Measurements from ENCODE around the gene FGD1.

FGD1 gene

DNA sequence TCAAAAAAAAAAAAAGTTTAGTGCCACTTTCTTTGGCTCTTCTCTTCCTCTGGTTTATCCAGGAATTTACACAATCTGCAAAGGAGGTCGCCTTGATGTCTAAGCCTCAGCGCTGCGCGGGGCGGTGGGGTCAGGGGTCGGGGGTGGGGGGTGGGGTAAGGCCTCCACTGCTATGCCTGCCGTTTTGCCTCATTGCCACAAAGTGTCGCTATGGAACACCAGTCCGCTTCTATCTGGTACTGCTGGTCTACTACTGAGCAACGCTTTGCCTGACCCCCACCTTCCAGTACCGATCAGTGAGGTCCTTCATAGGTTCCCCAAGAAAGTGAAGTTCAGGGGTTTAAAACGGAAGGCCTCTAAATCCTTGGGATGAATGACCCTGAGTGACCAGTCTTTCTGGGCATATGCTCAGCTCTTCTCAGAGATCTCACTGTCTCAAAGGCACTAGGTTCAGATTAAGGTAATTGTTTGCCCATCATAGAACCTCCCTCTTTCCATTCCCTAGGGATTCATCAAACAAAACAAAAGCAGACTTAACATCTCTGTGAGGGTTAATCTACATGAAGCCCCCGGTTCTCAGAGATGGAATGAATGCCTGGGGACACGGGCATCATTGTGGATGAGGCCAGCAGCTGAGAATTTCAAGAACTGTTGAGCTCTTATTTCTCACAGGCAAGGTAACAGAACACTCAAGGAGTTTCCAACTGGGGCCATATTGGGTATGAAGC, 72.7 kb downstream of the FGD1 start:
- TF ChIP-seq, protein P1, sequence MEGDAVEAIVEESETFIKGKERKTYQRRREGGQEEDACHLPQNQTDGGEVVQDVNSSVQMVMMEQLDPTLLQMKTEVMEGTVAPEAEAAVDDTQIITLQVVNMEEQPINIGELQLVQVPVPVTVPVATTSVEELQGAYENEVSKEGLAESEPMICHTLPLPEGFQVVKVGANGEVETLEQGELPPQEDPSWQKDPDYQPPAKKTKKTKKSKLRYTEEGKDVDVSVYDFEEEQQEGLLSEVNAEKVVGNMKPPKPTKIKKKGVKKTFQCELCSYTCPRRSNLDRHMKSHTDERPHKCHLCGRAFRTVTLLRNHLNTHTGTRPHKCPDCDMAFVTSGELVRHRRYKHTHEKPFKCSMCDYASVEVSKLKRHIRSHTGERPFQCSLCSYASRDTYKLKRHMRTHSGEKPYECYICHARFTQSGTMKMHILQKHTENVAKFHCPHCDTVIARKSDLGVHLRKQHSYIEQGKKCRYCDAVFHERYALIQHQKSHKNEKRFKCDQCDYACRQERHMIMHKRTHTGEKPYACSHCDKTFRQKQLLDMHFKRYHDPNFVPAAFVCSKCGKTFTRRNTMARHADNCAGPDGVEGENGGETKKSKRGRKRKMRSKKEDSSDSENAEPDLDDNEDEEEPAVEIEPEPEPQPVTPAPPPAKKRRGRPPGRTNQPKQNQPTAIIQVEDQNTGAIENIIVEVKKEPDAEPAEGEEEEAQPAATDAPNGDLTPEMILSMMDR (IDR thresholded peaks at IDR 0.05), result no peak
- H3K27me3 ChIP-seq, result no peaks in the 10 kb centered on the region
- DNase-seq, result no peak

DNA sequence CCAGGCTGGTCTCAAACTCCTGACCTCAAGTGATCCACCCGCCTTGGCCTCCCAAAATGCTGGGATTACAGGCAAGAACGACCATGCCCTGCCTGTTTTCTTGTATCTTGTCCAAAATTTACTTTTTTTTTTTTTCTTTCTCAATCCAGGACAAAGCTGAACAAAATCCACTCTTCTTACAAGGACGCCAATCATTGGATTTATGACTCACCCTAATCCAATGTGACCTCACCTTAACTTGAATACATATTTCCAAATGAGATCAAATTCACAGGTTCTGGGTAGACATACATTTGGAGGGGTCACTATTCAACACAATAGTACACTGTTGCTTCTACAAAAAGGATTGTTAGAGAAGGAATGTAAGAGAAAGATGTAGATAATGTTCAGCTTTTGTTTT, 73.9 kb downstream of the FGD1 start:
- TF ChIP-seq, protein P1 (IDR thresholded peaks at IDR 0.05), result no peak
- no peaks in the 10 kb centered on the region for H3K27me3 ChIP-seq
- no peaks in the 10 kb centered on the region for H3K9me3 ChIP-seq
- H3K36me3 ChIP-seq, result no peaks in the 10 kb centered on the region
- no peak overlapping the region for H3K27ac ChIP-seq
- intact Hi-C loops (cut with DNase I; ENCODE audit: low total_unique reads), result no loop called here
- no peaks in the 10 kb centered on the region for H3K4me1 ChIP-seq
- no peak for DNase-seq
- H3K4me3 ChIP-seq, result no peak overlapping the region

More for the DNA sequence above, 72.7 kb downstream of the FGD1 start:
- intact Hi-C loops (cut with DNase I; ENCODE audit: low total_unique reads), result no loop called here
- Histone ChIP-seq H3K9me3 (no peaks in the 10 kb centered on the region), H3K36me3 (no peaks in the 10 kb centered on the region), H3K4me1 (no peaks in the 10 kb centered on the region), H3K27ac (no peak overlapping the region), H3K4me3 (no peak overlapping the region)

DNA sequence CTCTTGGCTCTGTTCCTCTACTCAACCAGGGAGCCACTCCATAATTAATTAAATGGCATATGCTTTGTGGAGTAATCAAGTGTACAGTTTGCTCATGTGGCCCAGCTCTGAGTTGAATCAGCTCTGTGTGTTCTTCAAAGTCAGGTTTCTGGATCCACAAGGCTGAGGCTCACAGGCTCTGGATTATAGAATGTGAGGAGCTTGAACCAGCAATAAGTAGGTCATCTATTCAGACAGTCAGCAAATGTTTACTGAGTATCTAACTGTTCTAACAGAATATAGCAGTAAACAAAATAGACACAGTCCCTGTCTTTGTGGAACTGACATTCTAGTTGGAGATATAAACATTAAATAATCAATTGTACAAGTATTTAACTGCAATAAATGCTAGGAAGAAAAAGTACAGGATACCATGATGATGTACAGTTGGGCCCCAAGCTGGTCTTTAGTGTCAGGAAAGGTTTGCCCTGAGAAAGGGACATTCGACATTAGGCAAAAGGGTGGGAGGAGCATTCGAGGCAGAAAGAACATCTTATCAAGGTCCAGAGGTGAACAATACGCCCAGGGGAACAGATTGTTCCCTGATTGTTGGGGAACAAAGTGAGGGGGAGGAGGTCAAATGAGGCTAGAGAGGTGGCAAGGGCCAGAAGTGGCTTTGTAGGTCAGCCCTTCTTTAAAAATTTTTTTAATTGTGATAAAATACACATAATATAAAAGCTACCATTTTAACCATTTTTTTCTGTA, 76.3 kb downstream of the FGD1 start:
- H3K4me1 ChIP-seq, result no peaks in the 10 kb centered on the region
- intact Hi-C loops (cut with DNase I; ENCODE audit: low total_unique reads), result no loop called here
- no peak overlapping the region for H3K4me3 ChIP-seq
- no peak for DNase-seq
- H3K9me3 ChIP-seq, result no peaks in the 10 kb centered on the region
- H3K27ac ChIP-seq, result no peak overlapping the region
- TF ChIP-seq, protein P1 (IDR thresholded peaks at IDR 0.05), result no peak
- H3K36me3 ChIP-seq, result no peaks in the 10 kb centered on the region
- no peaks in the 10 kb centered on the region for H3K27me3 ChIP-seq

DNA sequence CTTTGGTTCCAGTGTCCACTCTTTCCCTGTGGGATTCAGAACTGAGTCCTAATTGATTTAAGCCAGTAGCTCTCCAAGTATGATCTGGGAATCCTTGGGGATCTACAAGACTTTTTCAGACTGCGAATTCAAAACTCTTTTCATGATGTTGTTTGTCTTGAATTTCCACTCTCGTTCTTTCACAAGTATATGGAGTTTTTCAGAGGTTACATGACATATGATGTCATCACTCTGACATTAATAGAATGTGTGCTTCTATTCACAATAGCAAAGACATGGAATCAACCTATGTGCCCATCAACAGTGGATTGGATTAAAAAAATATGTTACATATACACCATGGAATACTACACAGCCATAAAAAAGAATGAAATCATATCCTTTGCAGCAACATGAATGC, 79.1 kb downstream of the FGD1 start:
- no peaks in the 10 kb centered on the region for H3K9me3 ChIP-seq
- DNase-seq, result no peak
- intact Hi-C loops (cut with DNase I; ENCODE audit: low total_unique reads), result no loop called here
- TF ChIP-seq, protein P1 (IDR thresholded peaks at IDR 0.05), result no peak
- no peaks in the 10 kb centered on the region for H3K27me3 ChIP-seq
- H3K4me3 ChIP-seq, result no peak overlapping the region
- H3K4me1 ChIP-seq, result no peaks in the 10 kb centered on the region
- H3K27ac ChIP-seq, result no peak overlapping the region
- H3K36me3 ChIP-seq, result no peaks in the 10 kb centered on the region

DNA sequence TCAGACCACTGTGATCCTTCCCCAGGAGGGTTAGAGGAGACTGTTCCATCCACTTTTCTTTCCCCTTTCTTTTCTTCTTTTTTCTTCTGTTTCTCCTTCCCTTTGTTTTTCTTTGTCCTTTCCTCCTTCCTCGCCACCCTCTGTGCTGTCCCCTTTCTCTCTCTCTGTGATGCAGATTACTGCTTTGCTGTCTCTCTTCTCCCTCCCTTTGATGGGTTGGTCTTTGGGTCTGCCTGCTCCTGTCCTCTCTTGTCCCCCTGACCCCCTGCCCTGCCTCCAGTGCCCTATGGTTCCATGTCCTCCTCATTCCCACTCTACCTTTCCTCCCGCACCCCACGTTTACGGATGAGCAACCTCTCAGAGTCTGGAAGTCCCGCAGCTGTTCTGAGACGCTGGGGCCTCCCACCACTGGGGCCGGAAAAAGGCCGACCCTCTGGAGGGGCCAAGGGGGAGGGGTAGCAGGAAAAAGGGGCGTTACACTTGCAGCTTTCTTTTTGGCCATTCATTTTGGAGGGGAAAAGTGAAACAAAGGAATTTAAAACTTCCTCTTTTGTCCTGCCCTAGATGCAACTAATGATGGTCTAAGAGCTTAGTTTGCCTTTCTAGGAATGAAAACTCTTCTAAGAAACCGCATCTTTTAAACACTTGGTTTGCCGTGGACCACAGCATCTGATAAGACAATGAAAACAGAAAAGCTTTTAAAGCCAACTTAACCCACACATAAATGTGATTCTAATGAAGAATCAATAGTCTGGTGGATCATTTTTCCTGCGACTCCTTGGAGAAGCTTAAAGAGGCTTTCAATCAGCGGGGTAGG, 80.3 kb downstream of the FGD1 start:
- H3K4me1 ChIP-seq, result no peaks in the 10 kb centered on the region
- H3K36me3 ChIP-seq, result no peaks in the 10 kb centered on the region
- H3K27me3 ChIP-seq, result no peaks in the 10 kb centered on the region
- H3K27ac ChIP-seq, result no peak overlapping the region
- H3K4me3 ChIP-seq, result no peak overlapping the region
- TF ChIP-seq, protein P1 (IDR thresholded peaks at IDR 0.05), result no peak
- intact Hi-C loops (cut with DNase I; ENCODE audit: low total_unique reads), result no loop called here
- H3K9me3 ChIP-seq, result no peaks in the 10 kb centered on the region
- DNase-seq, result no peak

Data from tibial artery (tissue), 4 donors.